Endometrial microvascular endothelial cells (primary cell): Measurements from ENCODE around the gene EML1. TPM values are rescaled to one million over a fixed set of nuclear protein-coding genes. Genes with fewer than 3 reads are reported as not detected.
"Not testable (repeated sequence)": the region's sequence is repeated elsewhere in the genome, so short reads cannot be mapped to it uniquely, and the experiment has no call there.

Experiments
- in situ Hi-C: cut with HindIII; loops from 2 replicates; pipeline ENCODE4 v1.10.0; 2017; ENCODE audit warnings: low sequenced_read_pairs, low pct_unique_long_range_greater_than_20kb; ENCODE audit errors: inconsistent ontology term
- total RNA-seq: library from RNA; depleted of rRNA; stranded (reverse); fragments of >200 nt; gene quantifications from one replicate; pipeline ENCODE4 v1.2.3, GENCODE V29; 2015; ENCODE audit errors: inconsistent ontology term

EML1 gene
- total RNA-seq, 1 donor from 2014 or later: 68.0 TPM

DNA sequence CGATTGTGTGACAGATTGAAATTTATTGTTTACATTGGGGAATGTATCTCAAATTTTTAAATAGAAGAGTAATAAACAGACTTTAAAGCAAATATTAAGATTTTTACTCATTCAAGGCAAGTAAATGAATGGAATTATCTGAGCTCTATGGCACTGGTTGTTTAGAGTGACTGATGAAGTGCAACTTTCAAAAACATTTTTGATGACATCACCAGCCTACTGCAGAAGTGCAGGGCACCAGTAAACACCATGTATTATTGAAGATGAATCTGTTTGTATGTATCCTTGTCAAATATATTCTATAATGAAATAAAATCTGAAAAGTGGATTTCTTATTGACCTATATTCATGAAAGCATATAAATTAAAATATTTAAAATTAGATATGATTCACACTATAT is 148.0 kb downstream of the EML1 start:
- in situ Hi-C loops: no loop called here

- in situ Hi-C loops: no loop called here
Measured at GRCh38 chr14:99943620-99944019, 150.4 kb downstream of the EML1 start.

DNA sequence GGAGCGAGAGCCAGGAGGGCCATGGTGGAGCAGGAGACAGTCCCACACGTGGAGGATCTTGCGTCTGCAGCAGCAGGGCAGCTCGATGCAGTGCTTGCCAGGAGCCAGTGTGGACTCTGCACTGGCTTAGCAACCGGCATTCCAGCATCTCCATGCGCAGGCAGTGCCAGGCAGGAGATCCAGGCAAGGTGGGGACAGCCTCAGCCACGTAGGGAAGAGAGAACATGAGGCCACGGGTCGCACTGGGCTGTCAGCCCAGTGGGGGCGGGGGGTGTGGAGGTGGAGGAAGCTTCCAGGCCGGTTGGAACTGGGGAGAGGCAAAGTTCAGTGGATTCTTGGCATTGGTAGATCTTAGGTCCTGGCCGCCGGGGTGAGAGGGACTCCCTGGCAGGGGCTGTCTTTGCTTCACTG is 151.0 kb downstream of the EML1 start:
- in situ Hi-C loops: no loop called here

DNA sequence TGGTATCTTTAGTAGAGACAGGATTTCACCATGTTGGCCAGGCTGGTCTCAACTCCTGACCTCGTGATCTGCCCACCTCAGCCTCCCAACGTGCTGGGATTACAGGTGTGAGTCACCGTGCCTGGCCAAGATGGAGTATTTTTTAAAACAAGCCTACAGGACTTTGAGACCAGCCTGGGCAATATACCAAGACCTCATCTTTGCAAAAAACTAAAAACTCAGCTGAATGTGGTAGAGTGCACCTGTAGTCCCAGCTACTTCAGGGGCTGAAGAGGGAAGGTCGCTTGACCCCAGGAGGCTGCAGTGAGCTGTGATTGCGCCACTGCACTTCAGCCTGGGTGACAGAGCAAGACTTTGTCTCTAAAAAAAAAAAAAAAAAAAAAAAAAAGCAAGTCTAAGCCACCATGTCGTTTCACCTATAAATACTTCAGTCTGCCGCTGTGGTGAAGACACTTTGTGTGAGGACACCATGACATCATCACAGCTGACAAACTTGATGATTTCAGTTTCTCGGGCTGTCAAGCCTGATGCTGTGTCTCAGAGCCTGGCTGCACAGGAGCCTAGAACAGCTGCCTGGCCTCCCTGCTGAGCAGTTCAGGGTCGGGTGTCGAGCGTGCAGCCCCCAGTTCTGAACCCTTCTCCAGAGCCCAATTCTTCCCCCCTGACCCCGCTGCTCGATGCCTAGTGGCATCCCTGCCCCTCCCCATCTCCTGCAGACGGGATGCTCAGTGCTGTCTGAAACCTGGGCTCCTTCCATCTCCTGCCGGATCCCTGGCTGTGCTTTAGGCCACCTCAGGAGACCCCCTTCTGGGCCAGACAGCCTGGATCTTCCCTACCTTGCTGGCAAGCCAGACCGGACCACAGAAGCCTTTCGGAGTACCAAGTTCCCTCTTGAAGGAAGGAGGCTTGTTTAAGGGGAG is 152.8 kb downstream of the EML1 start:
- in situ Hi-C loops: no loop called here

DNA sequence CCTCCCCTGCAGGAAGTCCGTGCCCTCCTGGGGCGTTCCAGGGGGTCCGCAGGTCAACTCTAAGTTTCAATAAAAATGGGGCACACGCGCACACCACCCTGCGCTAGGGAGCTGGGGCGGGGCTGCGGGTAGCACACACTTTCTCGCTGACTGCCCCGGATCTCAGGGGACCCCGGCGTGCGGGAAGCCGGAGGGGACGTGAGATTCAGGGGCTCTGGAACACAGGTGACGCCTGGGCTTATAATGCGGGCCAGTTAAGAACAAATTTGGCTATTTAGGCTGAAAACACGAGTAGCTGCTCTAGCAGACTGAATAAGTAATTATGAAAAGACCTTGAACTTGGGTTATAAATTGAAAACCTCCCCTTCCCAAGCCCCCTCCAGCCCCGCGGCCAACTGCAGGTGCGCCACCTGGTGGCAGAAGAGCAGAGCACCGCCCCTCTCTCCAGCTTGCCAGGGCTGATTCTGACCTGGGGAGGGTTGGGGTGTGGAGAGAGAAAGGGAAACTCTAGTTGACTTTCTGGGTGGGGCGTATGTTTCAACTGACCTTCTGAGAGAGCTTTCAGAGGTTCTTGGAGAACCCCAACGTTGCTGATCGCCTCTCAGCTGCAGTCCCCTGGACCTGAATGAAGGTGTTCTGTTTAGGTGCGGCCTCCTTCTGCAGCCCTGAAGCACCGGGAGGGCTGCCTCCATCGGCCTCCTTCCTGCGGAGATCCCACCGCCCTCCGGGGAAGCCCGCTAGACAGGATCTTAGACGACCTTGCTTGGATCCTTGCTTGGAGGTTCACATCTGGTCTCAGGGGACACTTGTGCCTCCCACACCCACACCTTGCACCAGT is 153.7 kb downstream of the EML1 start:
- in situ Hi-C loops: no loop called here

DNA sequence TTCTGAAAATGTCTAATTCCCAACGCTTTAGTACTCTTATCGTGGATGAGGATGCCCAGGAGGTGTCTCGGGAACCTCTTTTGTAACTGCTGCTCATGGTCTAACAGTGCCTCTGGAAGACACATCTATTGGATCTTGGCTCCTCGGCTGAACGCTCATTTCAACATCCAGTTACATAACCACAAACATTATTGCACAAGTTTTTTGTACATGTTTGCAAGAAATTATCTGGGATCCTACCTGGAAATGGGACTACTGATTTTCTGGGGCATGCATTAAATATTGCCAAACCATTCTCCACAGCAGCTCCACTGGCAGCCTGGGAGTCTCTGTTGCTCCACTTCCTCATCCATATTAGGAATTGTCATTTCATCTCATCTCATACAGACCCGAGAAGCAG is 154.5 kb downstream of the EML1 start:
- in situ Hi-C loops: no loop called here

- in situ Hi-C loops: not testable (repeated sequence)
Measured at GRCh38 chr14:99949011-99949732, 156.0 kb downstream of the EML1 start.

GRCh38 chr14:99950181-99950580 is 157.0 kb downstream of the EML1 start:
- in situ Hi-C loops: no loop called here

DNA sequence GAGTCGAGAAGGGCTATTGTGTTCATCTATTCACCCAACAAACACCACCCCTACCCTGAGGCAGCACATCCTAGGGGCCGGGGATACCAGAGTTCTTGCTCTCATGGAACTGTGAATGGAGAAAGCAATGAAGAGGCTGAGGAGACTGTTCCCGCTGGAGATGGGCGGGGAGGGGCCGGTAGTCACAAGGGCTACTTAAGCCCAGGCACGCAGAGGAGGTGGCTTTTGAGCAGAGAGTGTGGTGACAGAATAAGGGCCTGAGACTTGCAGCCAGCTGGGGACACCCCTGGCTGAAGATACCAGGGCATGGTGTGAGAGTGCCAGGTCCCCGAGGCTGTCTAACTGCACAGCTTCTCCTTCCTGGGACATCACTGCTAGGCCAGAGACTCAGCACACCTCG is 157.9 kb downstream of the EML1 start:
- in situ Hi-C loops: no loop called here

- in situ Hi-C loops: no loop called here
Measured at GRCh38 chr14:99952039-99952438, 158.8 kb downstream of the EML1 start.

- in situ Hi-C loops: no loop called here
Measured at GRCh38 chr14:99952453-99952852, 159.2 kb downstream of the EML1 start.

GRCh38 chr14:99955826-99956455 is 162.7 kb downstream of the EML1 start:
- in situ Hi-C loops: no loop called here

- in situ Hi-C loops: no loop called here
Measured at GRCh38 chr14:99958380-99958779, 165.2 kb downstream of the EML1 start.

DNA sequence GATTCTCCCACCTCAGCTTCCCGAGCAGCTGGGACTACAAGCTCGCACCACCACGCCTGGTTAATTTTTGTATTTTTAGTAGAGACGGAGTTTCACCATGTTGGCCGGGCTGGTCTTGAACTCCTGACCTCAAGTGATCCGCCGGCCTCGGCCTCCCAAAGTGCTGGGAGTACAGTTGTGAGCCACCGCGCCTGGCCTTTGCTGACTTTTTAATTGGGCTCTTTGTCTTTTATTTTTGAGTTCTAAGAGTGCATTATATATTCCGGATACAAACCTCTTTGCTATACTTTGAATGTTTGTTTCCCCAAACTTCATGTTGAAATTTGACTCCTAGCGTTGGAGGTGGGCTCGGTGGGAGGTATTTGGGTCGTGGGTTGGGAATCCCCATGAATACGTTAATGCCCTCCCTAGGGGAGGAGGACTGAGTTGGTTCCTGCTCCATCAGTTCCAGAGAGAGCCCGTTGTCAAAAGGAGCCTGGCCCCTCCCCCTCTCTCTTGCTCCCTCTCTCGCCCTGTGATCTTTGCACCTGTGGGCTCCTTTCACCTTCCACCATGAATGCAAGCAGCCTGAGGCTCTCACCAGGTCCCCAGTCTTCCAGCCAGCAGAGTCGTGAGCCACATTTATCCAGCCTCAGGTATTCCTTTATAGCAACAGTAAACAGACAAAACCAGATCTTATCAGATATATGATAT is 168.8 kb downstream of the EML1 start:
- in situ Hi-C loops: no loop called here

GRCh38 chr14:99964979-99965378 is 171.8 kb downstream of the EML1 start:
- in situ Hi-C loops: no loop called here

DNA sequence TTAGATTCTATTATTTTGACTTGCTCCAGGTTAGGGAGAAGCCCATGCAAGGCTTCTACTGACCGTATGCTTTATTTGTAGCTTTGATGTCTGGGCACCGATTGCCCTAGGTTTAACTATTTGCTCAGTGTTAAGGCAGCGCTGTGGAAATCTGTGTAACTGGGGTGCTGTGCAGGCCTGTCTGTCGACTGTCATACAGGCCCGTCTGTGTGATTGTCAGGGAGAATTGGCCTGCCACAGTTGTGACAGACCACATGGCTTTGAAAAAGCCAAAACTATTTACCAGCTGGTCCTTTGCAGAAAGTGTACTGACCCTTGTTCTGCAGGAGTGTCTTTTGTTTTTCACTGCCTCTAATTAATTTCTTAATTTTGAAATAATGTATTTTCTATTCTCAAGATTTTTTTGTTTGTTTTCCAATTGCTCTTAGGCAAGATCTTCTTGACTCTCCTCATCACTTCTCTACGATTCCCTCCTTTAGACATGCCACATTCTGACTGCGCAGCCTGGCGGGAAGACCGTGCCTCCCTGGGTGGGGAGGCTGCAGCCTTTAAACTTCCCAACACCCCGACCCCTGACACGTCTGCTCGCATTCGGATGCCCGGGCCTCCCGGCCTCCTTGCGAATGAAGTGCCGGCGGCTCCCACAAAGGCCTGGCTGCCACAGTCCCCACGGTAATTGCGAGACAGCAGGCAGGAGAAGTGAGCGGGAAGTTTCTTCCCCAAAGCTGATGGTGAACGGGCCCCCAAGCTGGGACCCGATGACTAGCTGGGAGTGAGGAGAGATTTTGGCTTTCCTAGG is 173.0 kb downstream of the EML1 start:
- in situ Hi-C loops: no loop called here

DNA sequence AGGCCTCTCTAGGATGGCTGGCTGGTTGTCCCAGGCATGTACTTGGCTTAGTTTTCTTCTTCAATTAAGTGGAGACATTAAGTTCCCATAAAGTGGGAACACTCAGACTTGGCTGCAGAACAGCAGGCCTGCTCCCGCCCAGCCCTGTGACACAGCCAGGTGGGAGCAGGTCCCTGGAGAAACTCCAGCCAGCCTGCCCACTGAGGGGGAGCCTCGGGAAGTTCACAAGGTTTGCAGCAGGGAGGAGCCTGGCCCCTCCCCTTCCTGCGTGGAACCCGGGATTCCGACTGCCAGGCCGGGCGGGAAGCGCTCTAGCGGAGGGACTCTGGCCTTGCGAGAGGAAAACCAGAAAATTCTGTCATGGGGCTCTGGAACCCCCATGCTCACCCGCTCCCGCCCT is 173.7 kb downstream of the EML1 start:
- in situ Hi-C loops: no loop called here
